Mesenteric fat pad (tissue), 1 donor: ENCODE measurements around the gene MYO15A. TPM values are rescaled to one million over a fixed set of nuclear protein-coding genes. Genes with fewer than 3 reads are reported as not detected.

ENCODE experiments used
- DNase-seq: peaks from one replicate; pipeline ENCODE4 v3.0.0-alpha.2; 2020; ENCODE audit warnings: low spot score
- total RNA-seq: library from RNA; stranded (reverse); fragmentation: NEBNext Ultra II Directional; extraction: Animal tissue kit (Norgen Biotek cat#: 25700); gene quantifications from one replicate; pipeline ENCODE4 v1.2.1, GENCODE V29; 2021
- donor health status: DM: yes; HTN: yes; CAD: no.

MYO15A gene
- total RNA-seq, 1 donor from 2014 or later: 0.71 TPM

GRCh38 chr17:18184143-18185031, 75.8 kb downstream of the MYO15A start:
- DNase-seq: no peak

DNA sequence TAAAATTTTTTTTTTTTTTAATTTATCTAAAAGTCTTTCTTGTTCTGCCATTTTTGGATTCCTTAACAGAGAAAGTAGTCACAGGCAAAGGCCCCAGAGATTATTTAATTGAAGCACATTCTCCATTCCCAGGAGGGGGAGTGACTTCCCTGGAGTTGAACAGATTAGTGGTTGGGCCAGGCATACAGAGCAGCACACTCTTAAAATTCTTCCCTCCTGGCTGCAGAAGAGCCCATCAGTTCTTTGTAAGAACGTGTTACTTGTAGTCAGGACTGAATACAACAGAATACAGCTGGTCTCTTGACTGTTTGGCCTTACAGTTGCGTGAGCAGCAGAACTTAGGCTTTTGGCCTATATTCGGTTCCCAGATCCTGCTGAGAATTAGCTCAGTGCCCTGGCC, 76.8 kb downstream of the MYO15A start:
- no peak for DNase-seq

DNA sequence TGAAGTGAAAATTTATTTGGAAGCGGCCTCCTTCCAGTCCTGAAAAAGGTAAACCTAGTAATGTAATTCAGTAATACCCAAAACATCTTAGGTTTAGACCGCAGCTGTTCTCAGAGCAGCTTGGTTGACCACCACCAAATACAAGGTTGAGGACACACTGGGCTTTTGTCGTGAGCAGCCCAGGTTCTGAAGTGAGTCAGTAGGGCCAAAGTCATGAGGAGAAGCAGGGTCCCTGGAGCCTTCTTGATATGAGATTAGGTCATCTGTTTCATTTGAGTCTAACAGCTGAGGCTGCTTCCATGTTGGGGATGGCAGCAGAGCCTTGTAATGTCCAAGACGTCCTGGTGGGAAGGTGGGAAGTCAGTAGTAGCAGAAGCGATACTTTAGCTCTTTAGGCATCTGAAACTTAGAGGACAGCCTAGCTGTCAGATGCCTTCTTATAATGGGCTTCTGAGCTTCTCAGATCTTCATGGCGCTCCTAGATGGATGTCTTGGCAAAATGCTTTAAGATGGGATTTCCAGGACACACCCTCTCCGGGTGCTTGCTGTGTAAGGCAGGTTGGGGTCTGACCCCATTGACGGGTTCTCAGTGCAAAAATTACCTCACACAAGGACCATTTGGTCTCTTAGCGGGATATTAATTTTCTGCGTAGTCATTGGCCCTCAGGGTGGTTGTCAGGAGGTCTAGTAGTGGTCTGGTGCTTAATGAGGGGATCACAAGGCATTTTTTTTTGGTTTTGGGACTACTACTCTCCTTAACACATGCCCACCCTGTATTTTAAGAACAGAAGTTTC, 77.5 kb downstream of the MYO15A start:
- DNase-seq: no peak

DNA sequence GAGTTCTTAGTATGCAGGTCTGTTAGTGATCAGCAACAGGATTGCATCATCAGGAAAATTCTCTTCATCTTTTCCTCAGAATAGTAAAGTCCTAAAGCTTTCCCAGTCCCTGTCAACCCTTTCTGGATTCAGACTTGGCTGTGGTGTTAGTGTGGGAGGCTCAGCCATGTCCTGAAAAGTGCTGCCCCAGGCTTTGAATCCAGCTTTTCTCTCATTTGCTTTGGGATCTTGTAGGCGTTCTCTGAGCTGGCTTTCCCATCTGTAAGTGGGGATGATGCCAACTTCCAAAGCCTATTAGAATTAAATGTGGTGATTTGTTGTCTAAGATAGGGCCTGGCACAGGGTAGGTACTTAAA, 78.0 kb downstream of the MYO15A start:
- DNase-seq: no peak

GRCh38 chr17:18187226-18187625, 78.7 kb downstream of the MYO15A start:
- DNase-seq: no peak

GRCh38 chr17:18187821-18188761, 79.5 kb downstream of the MYO15A start:
- DNase-seq: no peak

DNA sequence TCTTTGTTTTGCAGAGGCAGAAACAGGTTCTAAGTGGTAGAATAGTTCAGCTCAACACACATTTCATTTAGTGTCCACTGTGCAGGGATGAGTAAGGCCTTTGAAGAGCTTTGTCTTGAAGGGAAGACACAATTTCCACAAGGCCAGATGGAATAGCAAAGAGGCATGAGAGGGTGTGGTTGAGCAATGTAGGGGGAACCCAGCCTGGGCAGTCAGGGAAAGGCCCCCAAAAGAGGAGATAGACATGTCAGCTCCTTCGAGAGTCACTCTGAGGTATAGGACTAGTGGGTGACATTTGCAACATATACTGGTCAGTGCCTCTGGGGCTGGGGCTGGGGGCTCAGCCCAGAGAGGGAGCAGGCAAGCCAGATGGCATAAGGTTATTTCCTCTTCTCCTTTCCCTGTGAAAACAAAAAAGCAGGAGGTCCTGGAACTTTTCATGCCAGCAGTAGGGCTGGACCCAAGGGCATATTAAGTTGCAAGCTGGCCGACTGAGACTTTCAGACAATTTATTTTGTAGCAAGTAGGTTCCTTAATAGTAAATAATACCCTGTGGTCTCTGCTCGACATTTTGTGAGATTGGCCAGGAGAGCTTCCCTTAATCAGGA, 82.2 kb downstream of the MYO15A start:
- DNase-seq: no peak

GRCh38 chr17:18191236-18191667, 82.7 kb downstream of the MYO15A start:
- DNase-seq: no peak

GRCh38 chr17:18191967-18192366, 83.4 kb downstream of the MYO15A start:
- no peak for DNase-seq

- no peak for DNase-seq
These were observed 85.8 kb downstream of the MYO15A start for GRCh38 chr17:18194394-18194793.

DNA sequence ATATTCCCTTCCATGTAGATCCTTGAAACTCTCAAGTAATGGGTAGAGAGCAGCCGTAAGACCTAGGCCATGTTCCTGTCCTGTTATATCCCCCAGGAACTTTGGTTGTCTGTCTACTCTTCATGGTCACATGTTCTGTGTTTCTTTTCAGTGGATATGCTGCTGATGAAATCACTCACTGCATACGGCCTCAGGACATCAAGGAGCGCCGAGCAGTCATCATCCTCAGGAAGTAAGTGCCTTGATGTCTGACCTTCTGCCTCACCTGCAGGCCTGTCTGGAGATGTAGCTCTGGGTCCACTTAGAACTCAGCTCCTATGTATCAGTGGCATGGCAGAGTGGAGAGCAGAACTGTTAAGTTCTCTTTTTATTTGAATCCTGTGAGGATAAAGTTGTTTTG, 86.2 kb downstream of the MYO15A start:
- DNase-seq: no peak

- DNase-seq: no peak
These were observed 86.7 kb downstream of the MYO15A start for GRCh38 chr17:18195246-18195645.

GRCh38 chr17:18197535-18198194, 89.1 kb downstream of the MYO15A start:
- no peak for DNase-seq

GRCh38 chr17:18198530-18198929, 90.0 kb downstream of the MYO15A start:
- DNase-seq: no peak

DNA sequence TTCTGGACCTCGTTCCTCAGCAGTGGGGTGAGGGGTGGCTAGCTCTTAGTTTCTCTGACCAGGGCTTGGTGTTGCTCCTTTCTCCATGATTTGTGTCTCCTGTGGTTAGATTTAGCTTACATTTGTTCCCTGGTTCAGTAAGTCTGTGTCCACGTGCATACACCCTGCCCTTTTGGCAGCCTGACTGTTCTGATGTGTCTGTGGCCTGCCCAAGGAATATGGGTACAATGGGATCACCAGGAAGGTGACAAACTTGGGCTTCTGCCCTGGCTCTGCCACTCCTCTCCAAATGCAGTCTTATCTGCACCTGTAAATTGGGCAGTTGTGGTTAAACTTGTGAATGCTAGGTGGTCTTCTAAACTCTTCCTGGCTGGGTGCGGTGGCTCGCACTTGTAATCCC, 92.6 kb downstream of the MYO15A start:
- no peak for DNase-seq

GRCh38 chr17:18203308-18203707, 94.8 kb downstream of the MYO15A start:
- DNase-seq: no peak

DNA sequence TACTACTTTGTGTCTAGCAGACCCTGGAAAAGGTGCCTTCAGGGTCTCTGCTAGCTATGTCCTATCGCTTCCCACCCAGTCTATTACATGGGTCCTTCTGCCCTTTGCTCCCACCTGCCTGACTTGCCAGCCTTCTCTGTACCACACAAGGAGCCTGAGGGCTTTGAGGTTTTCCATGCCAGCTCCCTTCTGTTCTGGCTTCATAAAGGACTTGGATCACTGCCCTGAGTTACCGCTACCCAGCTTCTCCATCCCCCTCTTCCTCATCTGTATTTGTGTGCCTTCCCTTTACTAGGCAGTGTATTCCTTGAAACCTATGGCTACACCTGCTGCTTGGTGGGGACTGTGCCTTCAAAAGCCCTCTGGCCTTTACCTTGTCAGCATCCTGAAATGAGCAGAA, 97.3 kb downstream of the MYO15A start:
- no peak for DNase-seq

- DNase-seq: no peak
These were observed 98.4 kb downstream of the MYO15A start for GRCh38 chr17:18206962-18207361.

- no peak for DNase-seq
These were observed 99.5 kb downstream of the MYO15A start for GRCh38 chr17:18208092-18208491.

DNA sequence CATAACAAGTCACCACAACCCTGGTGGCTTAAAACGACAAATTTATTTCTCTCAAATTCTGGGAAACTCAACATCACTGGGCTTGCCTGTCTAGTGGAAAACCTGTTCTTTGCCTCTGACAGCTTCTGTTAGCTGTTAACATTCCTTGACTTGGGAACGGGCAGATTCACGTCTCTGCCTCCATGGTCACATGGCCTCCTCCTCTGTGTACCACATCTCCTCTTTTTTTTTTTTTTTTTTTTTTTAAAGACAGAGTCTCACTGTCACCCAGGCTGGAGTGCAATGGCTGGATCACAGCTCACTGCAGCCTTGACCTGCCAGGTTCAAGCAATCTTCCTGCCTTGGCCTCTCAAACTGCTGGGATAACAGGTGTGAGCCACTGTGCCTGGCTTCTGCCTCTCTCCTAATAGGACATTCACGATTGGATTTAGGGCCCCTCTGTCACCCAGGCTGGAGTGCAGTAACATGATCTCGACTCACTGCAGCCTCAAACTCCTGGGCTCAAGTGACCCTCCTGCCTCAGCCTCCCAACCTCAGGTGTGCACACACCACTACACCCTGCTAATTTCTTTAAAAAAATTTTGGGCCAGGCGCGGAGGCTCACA, 105.2 kb downstream of the MYO15A start:
- no peak for DNase-seq
